Measurements from ENCODE around the gene PPP1R13B. TPM values are rescaled to one million over a fixed set of nuclear protein-coding genes. Genes with fewer than 3 reads are reported as not detected.

PPP1R13B gene
- polyA plus RNA-seq, 1 of the 3 experiments (the other 2 are of a cell fraction), result 5.7 TPM

DNA sequence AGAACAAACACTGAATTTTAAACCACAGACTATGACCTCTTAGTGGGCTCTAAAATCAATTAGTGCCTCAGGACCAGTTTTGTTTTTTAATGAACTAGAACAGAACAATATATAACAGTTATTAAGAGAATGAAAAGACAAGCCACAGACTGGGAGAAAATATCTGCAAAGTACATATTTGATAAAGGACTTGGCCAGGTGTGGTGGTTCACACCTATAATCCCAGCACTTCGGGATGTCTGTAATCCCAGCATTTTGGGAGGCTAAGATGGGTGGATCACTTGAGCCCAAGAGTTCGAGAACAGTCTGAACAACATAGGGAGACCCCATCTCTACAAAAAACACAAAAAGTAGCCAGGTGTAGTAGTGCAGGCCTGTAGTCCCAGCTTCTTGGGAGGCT, 36.2 kb downstream of the PPP1R13B start (continued):
- TF ChIP-seq, protein P1, sequence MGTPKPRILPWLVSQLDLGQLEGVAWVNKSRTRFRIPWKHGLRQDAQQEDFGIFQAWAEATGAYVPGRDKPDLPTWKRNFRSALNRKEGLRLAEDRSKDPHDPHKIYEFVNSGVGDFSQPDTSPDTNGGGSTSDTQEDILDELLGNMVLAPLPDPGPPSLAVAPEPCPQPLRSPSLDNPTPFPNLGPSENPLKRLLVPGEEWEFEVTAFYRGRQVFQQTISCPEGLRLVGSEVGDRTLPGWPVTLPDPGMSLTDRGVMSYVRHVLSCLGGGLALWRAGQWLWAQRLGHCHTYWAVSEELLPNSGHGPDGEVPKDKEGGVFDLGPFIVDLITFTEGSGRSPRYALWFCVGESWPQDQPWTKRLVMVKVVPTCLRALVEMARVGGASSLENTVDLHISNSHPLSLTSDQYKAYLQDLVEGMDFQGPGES (IDR thresholded peaks at IDR 0.05; ENCODE audit: low read depth, low read length), result no peak
- TF ChIP-seq, protein P2, sequence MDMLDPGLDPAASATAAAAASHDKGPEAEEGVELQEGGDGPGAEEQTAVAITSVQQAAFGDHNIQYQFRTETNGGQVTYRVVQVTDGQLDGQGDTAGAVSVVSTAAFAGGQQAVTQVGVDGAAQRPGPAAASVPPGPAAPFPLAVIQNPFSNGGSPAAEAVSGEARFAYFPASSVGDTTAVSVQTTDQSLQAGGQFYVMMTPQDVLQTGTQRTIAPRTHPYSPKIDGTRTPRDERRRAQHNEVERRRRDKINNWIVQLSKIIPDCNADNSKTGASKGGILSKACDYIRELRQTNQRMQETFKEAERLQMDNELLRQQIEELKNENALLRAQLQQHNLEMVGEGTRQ (IDR thresholded peaks at IDR 0.05; ENCODE audit: borderline replicate concordance, low read depth, low read length), result no peak
- TF ChIP-seq, protein P3, sequence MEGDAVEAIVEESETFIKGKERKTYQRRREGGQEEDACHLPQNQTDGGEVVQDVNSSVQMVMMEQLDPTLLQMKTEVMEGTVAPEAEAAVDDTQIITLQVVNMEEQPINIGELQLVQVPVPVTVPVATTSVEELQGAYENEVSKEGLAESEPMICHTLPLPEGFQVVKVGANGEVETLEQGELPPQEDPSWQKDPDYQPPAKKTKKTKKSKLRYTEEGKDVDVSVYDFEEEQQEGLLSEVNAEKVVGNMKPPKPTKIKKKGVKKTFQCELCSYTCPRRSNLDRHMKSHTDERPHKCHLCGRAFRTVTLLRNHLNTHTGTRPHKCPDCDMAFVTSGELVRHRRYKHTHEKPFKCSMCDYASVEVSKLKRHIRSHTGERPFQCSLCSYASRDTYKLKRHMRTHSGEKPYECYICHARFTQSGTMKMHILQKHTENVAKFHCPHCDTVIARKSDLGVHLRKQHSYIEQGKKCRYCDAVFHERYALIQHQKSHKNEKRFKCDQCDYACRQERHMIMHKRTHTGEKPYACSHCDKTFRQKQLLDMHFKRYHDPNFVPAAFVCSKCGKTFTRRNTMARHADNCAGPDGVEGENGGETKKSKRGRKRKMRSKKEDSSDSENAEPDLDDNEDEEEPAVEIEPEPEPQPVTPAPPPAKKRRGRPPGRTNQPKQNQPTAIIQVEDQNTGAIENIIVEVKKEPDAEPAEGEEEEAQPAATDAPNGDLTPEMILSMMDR (IDR thresholded peaks at IDR 0.05), result no peak
- TF ChIP-seq NFIC (IDR thresholded peaks at IDR 0.05; ENCODE audit: borderline replicate concordance) (no peak), JUND (IDR thresholded peaks at IDR 0.05) (no peak), GABPA (IDR thresholded peaks at IDR 0.05; ENCODE audit: low read depth) (no peak), YY1 (IDR thresholded peaks at IDR 0.05; ENCODE audit: low read depth) (no peak)

DNA sequence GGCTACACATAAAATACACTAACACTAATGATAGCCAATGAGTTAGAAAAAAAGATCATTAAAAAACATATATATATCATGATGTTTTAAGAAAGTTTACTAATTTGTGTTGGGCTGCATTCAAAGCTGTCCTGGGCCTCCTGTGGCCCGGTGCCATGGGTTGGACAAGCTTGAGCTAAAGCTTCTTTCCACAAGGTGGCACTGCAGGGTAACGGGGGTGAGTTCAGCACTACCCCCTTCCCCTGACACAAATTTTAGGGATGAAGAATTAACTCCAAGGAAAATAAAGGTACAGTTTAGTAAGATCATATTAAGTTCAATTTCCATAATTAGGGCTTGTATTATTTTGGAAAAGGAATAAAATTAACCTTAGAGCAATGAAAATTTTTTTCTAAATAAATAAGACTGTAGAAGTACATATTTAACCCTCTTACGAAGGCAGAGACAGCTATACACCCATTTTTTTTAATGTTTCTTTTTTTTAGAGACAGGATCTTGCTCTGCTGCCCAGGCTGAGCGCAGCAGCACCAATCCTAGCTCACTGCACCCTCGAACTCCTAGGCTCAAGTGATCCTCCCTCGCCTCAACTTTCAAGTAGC, 38.9 kb downstream of the PPP1R13B start:
- Histone ChIP-seq H3K9me3 (no peaks in the 10 kb centered on the region), H3K36me3 (replicated peaks in 1 of 2; ENCODE audit: control insufficient read depth in 1 of 2, insufficient read depth in 2 of 2, low read length in 1 of 2) (no peaks in the 10 kb centered on the region), H3K79me2 (ENCODE audit: insufficient read depth) (no peaks in the 10 kb centered on the region), H3K4me2 (no peak overlapping the region), H3K9me2 (no peaks in the 10 kb centered on the region), H4K20me1 (ENCODE audit: insufficient read depth) (0 out of 2 replicates have a peak, but pooled peaks cover 8% of the 10 kb centered on the region), H3F3A (replicated peaks; ENCODE audit: insufficient read depth) (peaks cover 12% of the 10 kb centered on the region), H3K4me1 (ENCODE audit: control insufficient read depth in 1 of 2, insufficient read depth in 2 of 2, low read depth in 1 of 2, low read length in 1 of 2) (peaks cover 0 to 4% of the 10 kb centered on the region in 2 experiments; a peak in 1 of 4 replicates), H3K27ac (ENCODE audit: low read depth in 2 of 2, low read length in 1 of 2) (no peak overlapping the region), H3K4me3 (ENCODE audit: low read depth in 2 of 2, low read length in 1 of 2) (no peak overlapping the region), H2AFZ (ENCODE audit: low read depth) (no peak overlapping the region), H3K27me3 (ENCODE audit: insufficient read depth) (no peaks in the 10 kb centered on the region), H3K9ac (no peak overlapping the region)
- POLR2A ChIA-PET, result interaction anchor here (0.9 kb wide), 2 partner anchors 72 to 97 kb away, joined by 3 read pairs; no protein-coding TSS in a partner anchor
- peak; percentile 80 for DNase-seq
- CTCF ChIA-PET, result interaction anchor here (0.5 to 10.7 kb wide), 43 partner anchors 8 to 323 kb away, joined by 3 to 197 read pairs (median 4); no protein-coding TSS in a partner anchor
- 48% methylated on average over 6 of the region's 6 CpGs for WGBS (ENCODE audit: low lambda C conversion rate)
- TF ChIP-seq, protein P4, sequence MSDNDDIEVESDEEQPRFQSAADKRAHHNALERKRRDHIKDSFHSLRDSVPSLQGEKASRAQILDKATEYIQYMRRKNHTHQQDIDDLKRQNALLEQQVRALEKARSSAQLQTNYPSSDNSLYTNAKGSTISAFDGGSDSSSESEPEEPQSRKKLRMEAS (IDR thresholded peaks at IDR 0.05; ENCODE audit: low read depth), result no peak
- TF ChIP-seq SIN3A (IDR thresholded peaks at IDR 0.05; ENCODE audit: borderline replicate concordance, low read depth, low read length), result no peak
- TF ChIP-seq, protein P3 (IDR thresholded peaks at IDR 0.05), result peak; percentile 94
- TF ChIP-seq, protein P2 (IDR thresholded peaks at IDR 0.05; ENCODE audit: borderline replicate concordance, low read depth, low read length), result no peak
- peak; percentile 28; the same call in 1 of the 2 replicates for TF ChIP-seq NFIC (IDR thresholded peaks at IDR 0.05; ENCODE audit: borderline replicate concordance)
- peak; percentile 93 for TF ChIP-seq RAD21 (IDR thresholded peaks at IDR 0.05; ENCODE audit: low read length)
- no peak for TF ChIP-seq TEAD4 (IDR thresholded peaks at IDR 0.05; ENCODE audit: borderline replicate concordance, insufficient read depth)
- TF ChIP-seq RCOR1 (IDR thresholded peaks at IDR 0.05; ENCODE audit: low read length), result no peak
- TF ChIP-seq, protein P5, sequence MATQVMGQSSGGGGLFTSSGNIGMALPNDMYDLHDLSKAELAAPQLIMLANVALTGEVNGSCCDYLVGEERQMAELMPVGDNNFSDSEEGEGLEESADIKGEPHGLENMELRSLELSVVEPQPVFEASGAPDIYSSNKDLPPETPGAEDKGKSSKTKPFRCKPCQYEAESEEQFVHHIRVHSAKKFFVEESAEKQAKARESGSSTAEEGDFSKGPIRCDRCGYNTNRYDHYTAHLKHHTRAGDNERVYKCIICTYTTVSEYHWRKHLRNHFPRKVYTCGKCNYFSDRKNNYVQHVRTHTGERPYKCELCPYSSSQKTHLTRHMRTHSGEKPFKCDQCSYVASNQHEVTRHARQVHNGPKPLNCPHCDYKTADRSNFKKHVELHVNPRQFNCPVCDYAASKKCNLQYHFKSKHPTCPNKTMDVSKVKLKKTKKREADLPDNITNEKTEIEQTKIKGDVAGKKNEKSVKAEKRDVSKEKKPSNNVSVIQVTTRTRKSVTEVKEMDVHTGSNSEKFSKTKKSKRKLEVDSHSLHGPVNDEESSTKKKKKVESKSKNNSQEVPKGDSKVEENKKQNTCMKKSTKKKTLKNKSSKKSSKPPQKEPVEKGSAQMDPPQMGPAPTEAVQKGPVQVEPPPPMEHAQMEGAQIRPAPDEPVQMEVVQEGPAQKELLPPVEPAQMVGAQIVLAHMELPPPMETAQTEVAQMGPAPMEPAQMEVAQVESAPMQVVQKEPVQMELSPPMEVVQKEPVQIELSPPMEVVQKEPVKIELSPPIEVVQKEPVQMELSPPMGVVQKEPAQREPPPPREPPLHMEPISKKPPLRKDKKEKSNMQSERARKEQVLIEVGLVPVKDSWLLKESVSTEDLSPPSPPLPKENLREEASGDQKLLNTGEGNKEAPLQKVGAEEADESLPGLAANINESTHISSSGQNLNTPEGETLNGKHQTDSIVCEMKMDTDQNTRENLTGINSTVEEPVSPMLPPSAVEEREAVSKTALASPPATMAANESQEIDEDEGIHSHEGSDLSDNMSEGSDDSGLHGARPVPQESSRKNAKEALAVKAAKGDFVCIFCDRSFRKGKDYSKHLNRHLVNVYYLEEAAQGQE (IDR thresholded peaks at IDR 0.05; ENCODE audit: low read depth, low read length), result no peak
- TF ChIP-seq, protein P6, sequence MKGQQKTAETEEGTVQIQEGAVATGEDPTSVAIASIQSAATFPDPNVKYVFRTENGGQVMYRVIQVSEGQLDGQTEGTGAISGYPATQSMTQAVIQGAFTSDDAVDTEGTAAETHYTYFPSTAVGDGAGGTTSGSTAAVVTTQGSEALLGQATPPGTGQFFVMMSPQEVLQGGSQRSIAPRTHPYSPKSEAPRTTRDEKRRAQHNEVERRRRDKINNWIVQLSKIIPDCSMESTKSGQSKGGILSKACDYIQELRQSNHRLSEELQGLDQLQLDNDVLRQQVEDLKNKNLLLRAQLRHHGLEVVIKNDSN (IDR thresholded peaks at IDR 0.05; ENCODE audit: borderline replicate concordance, low read depth), result no peak
- TF ChIP-seq, protein P7, sequence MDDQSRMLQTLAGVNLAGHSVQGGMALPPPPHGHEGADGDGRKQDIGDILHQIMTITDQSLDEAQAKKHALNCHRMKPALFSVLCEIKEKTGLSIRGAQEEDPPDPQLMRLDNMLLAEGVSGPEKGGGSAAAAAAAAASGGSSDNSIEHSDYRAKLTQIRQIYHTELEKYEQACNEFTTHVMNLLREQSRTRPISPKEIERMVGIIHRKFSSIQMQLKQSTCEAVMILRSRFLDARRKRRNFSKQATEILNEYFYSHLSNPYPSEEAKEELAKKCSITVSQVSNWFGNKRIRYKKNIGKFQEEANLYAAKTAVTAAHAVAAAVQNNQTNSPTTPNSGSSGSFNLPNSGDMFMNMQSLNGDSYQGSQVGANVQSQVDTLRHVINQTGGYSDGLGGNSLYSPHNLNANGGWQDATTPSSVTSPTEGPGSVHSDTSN (IDR thresholded peaks at IDR 0.05), result no peak
- no peak for TF ChIP-seq ELF1 (IDR thresholded peaks at IDR 0.05)
